Muscle of leg (tissue), 11 donors: ENCODE data around the gene CCSER1. TPM values are rescaled to one million over a fixed set of nuclear protein-coding genes. Genes with fewer than 3 reads are reported as not detected.
"Not testable (repeated sequence)": the region's sequence is repeated elsewhere in the genome, so short reads cannot be mapped to it uniquely, and the experiment has no call there.

ENCODE experiments used
- DNase-seq: peaks from one replicate; pipeline ENCODE4 v3.0.0; 2013
- H3K27ac ChIP-seq: one replicate; pipeline ENCODE4 v1.5.1; 2013; ENCODE audit warnings: mild to moderate bottlenecking, low read length, control low read depth
- H3K27me3 ChIP-seq: one replicate; pipeline ENCODE4 v1.6.1; 2013; ENCODE audit warnings: low read length; ENCODE audit not compliant: control insufficient read depth, insufficient read depth
- H3K36me3 ChIP-seq: one replicate; pipeline ENCODE4 v1.6.1; 2013; ENCODE audit warnings: low read length; ENCODE audit not compliant: control insufficient read depth, insufficient read depth
- H3K4me1 ChIP-seq: one replicate; pipeline ENCODE4 v1.6.1; 2013; ENCODE audit warnings: low read length; ENCODE audit not compliant: control insufficient read depth, insufficient read depth
- H3K4me3 ChIP-seq: one replicate; pipeline ENCODE4 v1.5.1; 2013; ENCODE audit warnings: low read length, control low read depth
- H3K9me3 ChIP-seq: replicated peaks from 2 replicates; pipeline ENCODE4 v1.6.1; 2013; ENCODE audit warnings: low read depth, low read length; ENCODE audit not compliant: control insufficient read depth
- WGBS: methylation state at CpG from one replicate; pipeline ENCODE4 v1.1.5; 2013; ENCODE audit warnings: missing lambda C conversion rate; ENCODE audit not compliant: insufficient coverage; 5-methylcytosine and 5-hydroxymethylcytosine counted together
- polyA plus RNA-seq, 8 donors: library from polyadenylated mRNA; unstranded; fragments of 120-200 nt; gene quantifications; one replicate each; pipeline versions ENCODE4 v1.2.1 to v1.2.3, GENCODE V29; 2013; ENCODE audit warnings: inconsistent platforms in 1 of 8, low replicate concordance in 1 of 8; ENCODE audit not compliant: insufficient read length in 8 of 8, insufficient read depth in 1 of 8
- total RNA-seq: library from RNA; stranded (reverse); fragments of 120-200 nt; gene quantifications from one replicate; pipeline ENCODE4 v1.2.4, GENCODE V29; 2013

The CCSER1 gene
- total and polyA plus RNA-seq, 9 donors, result 0.26 to 1.2 (median 0.41) TPM

DNA sequence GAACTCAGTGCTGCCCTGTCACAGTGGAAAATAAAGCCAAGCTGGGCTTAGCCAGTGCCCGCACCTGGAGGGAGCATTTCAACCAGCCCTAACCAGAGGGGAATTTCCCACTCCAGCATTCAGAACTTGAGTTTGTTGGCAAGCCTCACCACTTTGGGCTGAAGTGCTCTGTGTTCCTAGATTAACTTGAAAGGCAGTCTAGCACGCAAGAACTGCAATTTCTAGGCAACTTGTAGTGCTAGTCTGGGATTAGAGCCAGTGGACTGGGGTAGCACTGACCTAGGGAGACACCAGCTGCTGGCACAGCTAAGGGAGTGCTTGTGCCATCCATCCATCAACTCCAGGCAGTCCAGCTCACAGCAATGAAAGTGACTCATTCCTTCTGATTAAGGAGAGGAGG lies 1115.9 kb downstream of the CCSER1 start:
- no peaks in the 10 kb centered on the region for H3K36me3 ChIP-seq

DNA sequence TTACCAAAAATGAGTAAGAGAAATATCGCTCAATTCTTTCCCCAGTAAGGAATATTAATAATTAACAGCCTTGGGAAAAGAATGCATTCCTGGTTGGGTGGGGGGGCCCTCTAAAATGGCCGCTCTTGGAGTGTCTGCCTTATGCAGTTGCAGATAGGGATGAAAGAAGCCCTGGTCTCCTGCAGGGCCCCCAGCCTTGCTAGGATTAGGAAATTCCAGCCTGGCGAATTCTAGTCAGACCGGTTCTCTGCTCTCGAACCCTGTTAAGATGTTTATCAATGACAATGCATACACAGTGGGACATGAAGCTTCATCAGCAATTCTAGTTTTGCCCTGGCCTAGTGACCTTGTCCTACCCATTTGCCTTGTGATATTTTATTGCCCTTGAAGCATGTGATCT lies 1128.8 kb downstream of the CCSER1 start:
- H3K27me3 ChIP-seq, result no peaks in the 10 kb centered on the region
- 84% methylated on average over 4 of the region's 5 CpGs for WGBS
- no peaks in the 10 kb centered on the region for H3K9me3 ChIP-seq
- DNase-seq, result no peak
- H3K36me3 ChIP-seq, result no peaks in the 10 kb centered on the region
- no peaks in the 10 kb centered on the region for H3K4me1 ChIP-seq
- H3K27ac ChIP-seq, result no peak overlapping the region
- H3K4me3 ChIP-seq, result no peak overlapping the region

More for the DNA sequence above, 1115.9 kb downstream of the CCSER1 start:
- no peak for DNase-seq
- no peak overlapping the region for H3K4me3 ChIP-seq
- no peaks in the 10 kb centered on the region for H3K27me3 ChIP-seq
- no peak overlapping the region for H3K27ac ChIP-seq
- no peaks in the 10 kb centered on the region for H3K4me1 ChIP-seq
- 100% methylated on average over 1 of the region's 2 CpGs for WGBS
- peaks cover 2% of the 10 kb centered on the region for H3K9me3 ChIP-seq

DNA sequence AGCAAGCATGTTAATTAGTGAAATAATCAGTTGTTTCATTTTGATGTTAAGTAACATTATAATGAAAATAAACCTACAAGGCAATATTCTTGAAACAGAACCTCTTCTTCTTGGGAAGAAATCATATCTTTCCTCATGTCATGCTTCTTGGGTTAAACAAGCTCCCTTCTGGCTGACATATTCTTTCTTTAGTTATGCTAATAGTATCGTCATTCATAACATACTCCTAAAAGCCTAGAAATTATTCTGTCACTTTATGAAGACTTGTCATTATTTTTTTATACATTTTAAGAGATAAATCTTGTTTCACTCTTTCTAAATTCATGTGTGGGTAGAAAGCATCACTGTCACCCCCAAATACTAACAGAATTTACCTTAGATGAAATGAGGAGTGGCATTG lies 1129.6 kb downstream of the CCSER1 start:
- no CpG with 5 or more reads among the region's 1 CpG for WGBS
- DNase-seq, result no peak
- Histone ChIP-seq H3K36me3 (no peaks in the 10 kb centered on the region), H3K9me3 (no peaks in the 10 kb centered on the region), H3K4me1 (no peaks in the 10 kb centered on the region), H3K27me3 (no peaks in the 10 kb centered on the region), H3K27ac (no peak overlapping the region), H3K4me3 (no peak overlapping the region)

DNA sequence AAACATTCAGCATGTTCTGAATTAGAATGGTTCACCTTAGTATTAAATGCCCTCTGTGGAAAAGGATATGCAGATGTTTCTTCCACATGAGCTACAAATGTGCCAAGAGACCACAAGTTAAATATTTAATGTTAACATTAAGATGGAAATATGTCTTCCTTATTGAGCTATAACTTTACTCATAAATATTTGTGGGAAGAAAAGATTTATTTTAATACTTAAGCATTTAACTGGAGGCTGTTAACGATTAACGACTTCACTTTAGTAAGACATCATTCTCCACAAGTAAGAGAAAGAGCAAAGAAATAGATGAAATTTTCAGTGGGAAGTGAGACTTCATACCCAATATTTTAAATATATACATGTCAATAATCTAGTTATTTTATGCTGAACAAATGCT lies 1130.5 kb downstream of the CCSER1 start:
- no peaks in the 10 kb centered on the region for H3K4me1 ChIP-seq
- no peak overlapping the region for H3K27ac ChIP-seq
- H3K36me3 ChIP-seq, result no peaks in the 10 kb centered on the region
- no peaks in the 10 kb centered on the region for H3K27me3 ChIP-seq
- DNase-seq, result no peak
- WGBS, result no CpG with 5 or more reads among the region's 2 CpGs
- H3K4me3 ChIP-seq, result no peak overlapping the region
- no peaks in the 10 kb centered on the region for H3K9me3 ChIP-seq

DNA sequence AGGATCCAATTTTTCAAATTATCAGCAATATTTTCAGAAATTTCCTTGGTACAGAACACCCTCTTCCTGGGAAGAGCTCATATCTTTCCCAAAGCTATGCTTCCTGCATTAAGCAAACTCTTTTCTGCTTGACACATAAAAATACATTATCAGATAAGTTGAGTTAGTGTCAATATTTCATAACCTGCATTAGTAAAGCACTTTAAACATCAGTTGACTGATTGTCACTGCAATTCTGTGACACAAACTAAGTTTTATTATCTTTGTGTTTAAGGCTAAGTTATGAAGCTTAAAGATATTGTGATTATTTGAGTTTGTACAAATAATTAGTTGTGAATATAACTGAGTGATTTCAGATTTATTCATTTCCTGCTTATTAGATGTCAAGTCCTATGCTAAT lies 1131.1 kb downstream of the CCSER1 start:
- Histone ChIP-seq H3K27me3 (no peaks in the 10 kb centered on the region), H3K36me3 (no peaks in the 10 kb centered on the region), H3K9me3 (no peaks in the 10 kb centered on the region), H3K27ac (no peak overlapping the region), H3K4me3 (no peak overlapping the region), H3K4me1 (no peaks in the 10 kb centered on the region)
- DNase-seq, result no peak

DNA sequence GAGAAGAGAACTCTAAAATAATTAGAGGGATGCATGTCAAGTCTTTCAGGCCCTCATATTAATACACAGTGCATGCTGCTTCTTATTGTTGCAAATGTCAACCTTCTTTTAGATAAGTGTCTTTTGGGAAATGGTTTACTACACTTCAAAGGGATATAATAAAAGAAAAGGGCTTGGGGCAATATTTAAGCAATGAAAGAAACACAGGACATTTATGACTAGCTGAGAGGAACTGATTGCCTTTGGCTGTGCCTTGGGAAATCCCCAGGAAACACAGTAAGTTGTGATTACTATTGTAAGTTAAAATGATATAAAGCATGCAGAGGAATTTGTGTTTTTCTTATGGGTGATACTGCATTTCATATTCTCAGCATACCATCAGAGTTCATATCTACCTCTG lies 1140.3 kb downstream of the CCSER1 start:
- Histone ChIP-seq H3K27ac (no peak overlapping the region), H3K4me3 (no peak overlapping the region), H3K36me3 (no peaks in the 10 kb centered on the region), H3K27me3 (no peaks in the 10 kb centered on the region), H3K4me1 (no peaks in the 10 kb centered on the region), H3K9me3 (no peaks in the 10 kb centered on the region)
- no peak for DNase-seq

DNA sequence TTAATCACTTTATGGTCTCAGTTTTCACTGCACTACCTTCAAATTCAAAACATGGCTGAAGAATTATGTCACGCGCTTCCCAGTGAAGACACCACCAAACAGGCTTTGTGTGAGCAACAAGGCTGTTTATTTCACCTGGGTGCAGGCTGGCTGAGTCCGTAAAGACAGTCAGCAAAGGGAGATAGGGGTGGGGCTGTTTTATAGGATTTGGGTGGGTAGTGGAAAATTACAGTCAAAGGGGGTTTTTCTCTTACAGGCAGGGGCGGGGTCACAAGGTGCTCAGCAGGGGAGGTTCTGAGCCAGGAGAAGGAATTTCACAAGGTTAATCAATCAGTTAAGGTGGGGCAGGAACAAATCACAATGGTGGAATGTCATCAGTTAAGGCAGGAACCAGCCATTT lies 1141.3 kb downstream of the CCSER1 start:
- H3K9me3 ChIP-seq, H3K27ac ChIP-seq, H3K36me3 ChIP-seq, H3K4me3 ChIP-seq, H3K4me1 ChIP-seq, DNase-seq, H3K27me3 ChIP-seq: not testable (repeated sequence)
- 100% methylated on average over 1 of the region's 4 CpGs for WGBS

DNA sequence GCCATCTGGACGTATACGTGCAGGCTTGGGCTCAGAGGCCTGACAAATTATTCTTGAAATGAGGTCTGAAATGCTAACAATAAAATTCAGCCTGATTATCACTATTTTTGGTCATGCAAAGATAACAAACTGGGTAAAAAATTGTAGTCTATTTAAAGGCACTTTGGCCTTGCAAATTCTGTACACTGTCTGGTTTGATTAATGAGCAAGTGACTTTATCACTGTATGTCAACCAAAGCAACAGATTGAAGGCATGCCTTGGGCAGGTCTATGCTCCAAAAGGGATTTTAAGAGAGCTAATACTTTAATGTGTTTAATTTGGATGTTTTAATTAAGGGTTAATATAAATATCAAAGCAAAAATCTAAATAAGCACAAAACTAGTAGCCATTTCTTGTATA lies 1141.7 kb downstream of the CCSER1 start:
- H3K4me1 ChIP-seq, result no peaks in the 10 kb centered on the region
- no peaks in the 10 kb centered on the region for H3K36me3 ChIP-seq
- H3K4me3 ChIP-seq, result no peak overlapping the region
- no peaks in the 10 kb centered on the region for H3K9me3 ChIP-seq
- no peak for DNase-seq
- no peak overlapping the region for H3K27ac ChIP-seq
- no CpG with 5 or more reads among the region's 2 CpGs for WGBS
- no peaks in the 10 kb centered on the region for H3K27me3 ChIP-seq

DNA sequence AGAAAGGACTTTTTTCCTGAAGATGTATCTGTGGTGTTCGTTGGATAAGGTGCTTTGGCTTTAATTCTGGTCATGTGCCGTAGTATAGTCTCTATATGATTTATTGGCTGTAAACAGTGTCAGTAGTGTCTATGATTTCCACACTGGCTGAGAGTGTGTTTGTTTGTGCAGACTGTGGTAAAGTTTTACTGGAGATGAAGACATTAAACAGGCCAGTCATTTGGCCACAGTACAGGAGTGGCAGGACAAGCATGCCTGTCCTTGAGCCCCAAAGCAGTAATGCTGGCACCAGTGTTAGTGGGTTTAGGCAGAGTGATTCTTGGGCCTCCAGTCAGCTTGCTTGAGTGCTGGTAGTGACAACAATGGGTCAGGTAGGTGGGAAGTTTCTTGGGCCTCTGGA lies 1152.7 kb downstream of the CCSER1 start:
- WGBS, result 90% methylated on average over 2 of the region's 2 CpGs
- H3K4me3 ChIP-seq, result no peak overlapping the region
- no peak for DNase-seq
- no peak overlapping the region for H3K27ac ChIP-seq
- no peaks in the 10 kb centered on the region for H3K4me1 ChIP-seq
- no peaks in the 10 kb centered on the region for H3K27me3 ChIP-seq
- H3K36me3 ChIP-seq, result no peaks in the 10 kb centered on the region
- no peaks in the 10 kb centered on the region for H3K9me3 ChIP-seq

DNA sequence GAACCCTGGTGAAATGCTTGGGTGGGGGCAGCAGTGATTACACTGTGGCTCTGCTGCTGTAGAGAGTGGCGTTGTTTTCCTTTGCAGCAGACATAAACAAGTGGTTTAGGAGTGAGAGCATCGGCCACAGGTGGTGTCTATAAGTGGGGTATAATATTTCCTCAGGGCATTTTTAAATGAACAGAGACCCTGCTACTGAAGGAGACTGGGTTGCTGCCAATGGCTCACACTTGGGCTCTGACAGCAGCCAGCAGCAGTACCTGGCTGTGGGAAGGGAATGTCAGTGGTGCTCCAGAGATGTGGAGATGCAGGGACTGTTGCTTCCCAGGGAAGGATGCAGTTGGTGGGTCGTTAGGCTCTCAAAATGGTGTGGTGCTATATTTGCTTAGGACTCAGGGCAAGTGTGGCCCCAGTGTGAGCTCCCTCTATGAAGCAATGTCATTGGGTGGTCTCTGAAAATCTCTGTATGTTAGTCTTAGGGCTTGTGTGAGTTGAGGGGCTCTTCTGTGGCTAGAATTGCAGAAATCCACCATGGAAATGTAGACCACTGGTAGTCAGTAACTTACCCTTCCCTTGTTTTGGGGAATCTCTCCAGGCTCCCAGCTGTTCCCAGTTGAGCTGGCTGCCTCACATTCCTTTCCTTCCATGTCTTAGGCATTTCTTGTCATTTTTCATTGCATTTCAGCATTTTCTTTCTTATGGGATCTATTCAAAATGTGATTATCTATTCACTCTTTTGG lies 1153.5 kb downstream of the CCSER1 start:
- Histone ChIP-seq H3K4me1 (no peaks in the 10 kb centered on the region), H3K27me3 (no peaks in the 10 kb centered on the region), H3K36me3 (no peaks in the 10 kb centered on the region), H3K27ac (no peak overlapping the region), H3K4me3 (no peak overlapping the region), H3K9me3 (no peaks in the 10 kb centered on the region)
- DNase-seq, result no peak
- 82% methylated on average over 3 of the region's 3 CpGs for WGBS

DNA sequence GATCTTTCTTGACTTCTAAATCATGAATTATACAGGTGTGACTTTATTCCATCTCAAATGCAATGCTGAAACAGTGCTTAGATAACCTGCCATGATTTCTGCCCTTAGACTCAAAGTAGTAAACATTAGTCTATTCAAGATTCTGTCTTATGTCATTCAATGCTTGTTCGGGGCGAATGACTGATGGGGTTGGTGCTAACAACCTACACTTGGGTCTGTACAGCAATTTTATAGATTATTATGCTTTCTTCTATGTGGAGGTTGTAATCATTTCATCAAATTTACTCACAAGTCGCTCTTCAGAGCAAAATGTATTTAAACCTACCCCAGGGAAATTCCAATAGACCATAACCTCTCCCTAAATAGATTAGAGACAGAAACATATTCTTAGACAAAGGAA lies 1155.0 kb downstream of the CCSER1 start:
- H3K27ac ChIP-seq, result no peak overlapping the region
- no CpG with 5 or more reads among the region's 3 CpGs for WGBS
- no peak for DNase-seq
- H3K4me3 ChIP-seq, result no peak overlapping the region
- no peaks in the 10 kb centered on the region for H3K9me3 ChIP-seq
- H3K27me3 ChIP-seq, result no peaks in the 10 kb centered on the region
- H3K36me3 ChIP-seq, result no peaks in the 10 kb centered on the region
- no peaks in the 10 kb centered on the region for H3K4me1 ChIP-seq
